ENCODE results near the gene ARID3B. TPM values are rescaled to one million over a fixed set of nuclear protein-coding genes. Genes with fewer than 3 reads are reported as not detected.

The ARID3B gene
- total RNA-seq, 1 donor from 2014 or later: 2.5 TPM

DNA sequence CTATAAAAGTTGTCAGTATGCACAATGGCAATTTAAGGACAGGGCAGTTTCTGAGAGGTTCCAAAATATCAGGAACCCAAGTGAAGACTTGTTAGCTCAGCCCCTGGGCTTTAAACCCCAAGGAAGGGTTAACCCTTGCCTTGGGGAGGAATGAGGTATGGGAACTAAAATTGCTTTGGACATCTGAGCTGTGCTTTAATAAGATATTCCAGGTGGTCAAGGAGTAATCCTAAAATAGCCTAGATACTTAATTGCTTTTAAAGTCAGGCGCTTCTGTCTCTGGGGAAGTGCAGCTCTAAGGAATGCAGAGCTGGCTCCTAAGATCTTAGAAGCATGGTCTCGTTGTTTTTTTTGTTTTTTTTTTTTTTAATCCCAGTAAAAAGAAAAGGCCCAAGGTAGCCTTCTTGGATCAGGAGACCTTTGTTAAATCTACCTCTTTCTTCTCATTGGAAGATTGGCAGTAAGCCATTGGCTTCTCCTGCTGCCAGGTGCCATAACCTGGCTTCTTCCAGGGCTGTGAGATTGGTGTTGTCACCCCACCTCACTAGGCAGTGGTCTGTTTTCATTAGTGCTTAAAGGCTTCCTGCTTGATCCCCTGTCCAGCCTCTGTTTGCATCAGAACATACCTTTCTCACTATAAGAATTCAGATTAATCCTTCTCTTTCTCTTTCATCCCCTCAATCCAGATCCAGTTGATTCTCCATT, 24.5 kb downstream of the ARID3B start:
- Mint-ChIP-seq H3K9me3 (ENCODE audit: low read depth) (no peaks in the 10 kb centered on the region), H3K27ac (ENCODE audit: unreplicated experiment) (no peak overlapping the region), H3K36me3 (ENCODE audit: low read depth) (peaks cover 3% of the 10 kb centered on the region), H3K4me1 (ENCODE audit: low read depth) (peaks cover 25% of the 10 kb centered on the region), H3K27me3 (ENCODE audit: low read depth) (no peaks in the 10 kb centered on the region), H3K4me3 (ENCODE audit: unreplicated experiment) (no peak overlapping the region)
- DNase-seq (ENCODE audit: low spot score): no peak
- TF ChIP-seq, protein P1, sequence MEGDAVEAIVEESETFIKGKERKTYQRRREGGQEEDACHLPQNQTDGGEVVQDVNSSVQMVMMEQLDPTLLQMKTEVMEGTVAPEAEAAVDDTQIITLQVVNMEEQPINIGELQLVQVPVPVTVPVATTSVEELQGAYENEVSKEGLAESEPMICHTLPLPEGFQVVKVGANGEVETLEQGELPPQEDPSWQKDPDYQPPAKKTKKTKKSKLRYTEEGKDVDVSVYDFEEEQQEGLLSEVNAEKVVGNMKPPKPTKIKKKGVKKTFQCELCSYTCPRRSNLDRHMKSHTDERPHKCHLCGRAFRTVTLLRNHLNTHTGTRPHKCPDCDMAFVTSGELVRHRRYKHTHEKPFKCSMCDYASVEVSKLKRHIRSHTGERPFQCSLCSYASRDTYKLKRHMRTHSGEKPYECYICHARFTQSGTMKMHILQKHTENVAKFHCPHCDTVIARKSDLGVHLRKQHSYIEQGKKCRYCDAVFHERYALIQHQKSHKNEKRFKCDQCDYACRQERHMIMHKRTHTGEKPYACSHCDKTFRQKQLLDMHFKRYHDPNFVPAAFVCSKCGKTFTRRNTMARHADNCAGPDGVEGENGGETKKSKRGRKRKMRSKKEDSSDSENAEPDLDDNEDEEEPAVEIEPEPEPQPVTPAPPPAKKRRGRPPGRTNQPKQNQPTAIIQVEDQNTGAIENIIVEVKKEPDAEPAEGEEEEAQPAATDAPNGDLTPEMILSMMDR (IDR thresholded peaks at IDR 0.05): no peak

DNA sequence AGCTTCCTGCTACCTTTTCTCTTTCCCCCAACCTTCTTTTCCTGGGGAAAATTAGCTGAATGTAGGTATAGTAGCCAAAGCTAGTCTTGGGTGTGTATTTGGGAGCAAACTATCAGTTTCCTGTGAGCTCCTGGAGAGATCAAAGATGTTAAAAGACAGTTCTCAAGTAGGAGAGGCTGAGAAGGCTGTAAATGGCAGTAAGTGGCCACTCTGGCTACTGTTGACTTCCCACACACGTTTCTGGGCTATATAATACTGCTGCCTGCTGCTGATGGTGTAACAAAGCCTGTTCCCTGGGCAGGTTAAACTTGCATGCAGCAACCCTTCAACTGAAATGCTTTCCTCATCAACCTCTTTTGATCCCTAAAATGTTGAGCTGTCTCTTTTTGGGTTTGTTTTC, 27.6 kb downstream of the ARID3B start:
- no peak for DNase-seq (ENCODE audit: low spot score)
- H3K27ac Mint-ChIP-seq (ENCODE audit: unreplicated experiment): no peak overlapping the region
- H3K9me3 Mint-ChIP-seq (ENCODE audit: low read depth): no peaks in the 10 kb centered on the region
- H3K4me1 Mint-ChIP-seq (ENCODE audit: low read depth): peaks cover 28% of the 10 kb centered on the region
- TF ChIP-seq, protein P1 (IDR thresholded peaks at IDR 0.05): no peak
- no peak overlapping the region for H3K4me3 Mint-ChIP-seq (ENCODE audit: unreplicated experiment)
- no peaks in the 10 kb centered on the region for H3K36me3 Mint-ChIP-seq (ENCODE audit: low read depth)
- no peaks in the 10 kb centered on the region for H3K27me3 Mint-ChIP-seq (ENCODE audit: low read depth)

DNA sequence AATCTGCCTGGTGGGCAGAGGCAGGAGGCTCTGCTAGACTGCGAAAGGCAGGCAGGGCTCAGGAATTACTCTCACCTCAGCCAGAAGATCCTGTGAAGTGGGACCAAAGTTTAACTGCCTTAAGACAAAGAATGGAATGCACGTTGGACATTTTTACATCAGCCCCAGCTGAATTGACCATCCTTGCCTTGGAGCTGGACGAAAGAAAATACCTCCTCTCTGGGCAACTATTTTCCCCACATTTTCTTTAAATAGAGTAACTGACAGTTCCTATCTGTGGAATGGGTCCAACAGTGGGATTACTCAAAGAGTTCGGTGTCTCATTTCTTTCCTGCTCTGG, 28.7 kb downstream of the ARID3B start:
- peaks cover 7% of the 10 kb centered on the region for H3K36me3 Mint-ChIP-seq (ENCODE audit: low read depth)
- H3K4me3 Mint-ChIP-seq (ENCODE audit: unreplicated experiment): no peak overlapping the region
- DNase-seq (ENCODE audit: low spot score): no peak
- no peaks in the 10 kb centered on the region for H3K27me3 Mint-ChIP-seq (ENCODE audit: low read depth)
- TF ChIP-seq, protein P1 (IDR thresholded peaks at IDR 0.05): no peak
- H3K27ac Mint-ChIP-seq (ENCODE audit: unreplicated experiment): no peak overlapping the region
- H3K4me1 Mint-ChIP-seq (ENCODE audit: low read depth): peaks cover 28% of the 10 kb centered on the region
- no peaks in the 10 kb centered on the region for H3K9me3 Mint-ChIP-seq (ENCODE audit: low read depth)

DNA sequence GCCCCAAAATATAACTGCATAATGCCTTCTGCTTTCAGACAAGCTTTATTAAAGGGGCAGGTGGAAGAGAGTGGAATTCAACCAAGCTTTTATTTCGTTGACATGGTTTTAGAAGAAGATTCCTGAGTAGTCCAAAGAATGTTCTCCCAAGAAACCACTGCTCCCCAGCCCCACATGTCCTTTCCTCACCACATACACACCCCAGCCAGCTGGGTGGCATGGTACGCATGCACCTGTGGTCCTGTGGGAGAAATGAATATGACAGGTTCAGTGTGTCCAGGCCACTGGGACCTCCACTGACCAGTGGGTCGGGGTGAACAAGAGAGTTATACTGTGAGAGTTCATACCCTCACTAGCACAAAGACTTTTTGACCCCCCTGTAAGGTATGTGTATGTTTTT, 30.2 kb downstream of the ARID3B start:
- no peak for DNase-seq (ENCODE audit: low spot score)
- no peak overlapping the region for H3K4me3 Mint-ChIP-seq (ENCODE audit: unreplicated experiment)
- TF ChIP-seq, protein P1 (IDR thresholded peaks at IDR 0.05): no peak
- no peak overlapping the region for H3K27ac Mint-ChIP-seq (ENCODE audit: unreplicated experiment)
- H3K27me3 Mint-ChIP-seq (ENCODE audit: low read depth): no peaks in the 10 kb centered on the region
- peaks cover 21% of the 10 kb centered on the region for H3K4me1 Mint-ChIP-seq (ENCODE audit: low read depth)
- H3K9me3 Mint-ChIP-seq (ENCODE audit: low read depth): no peaks in the 10 kb centered on the region
- peaks cover 7% of the 10 kb centered on the region for H3K36me3 Mint-ChIP-seq (ENCODE audit: low read depth)

DNA sequence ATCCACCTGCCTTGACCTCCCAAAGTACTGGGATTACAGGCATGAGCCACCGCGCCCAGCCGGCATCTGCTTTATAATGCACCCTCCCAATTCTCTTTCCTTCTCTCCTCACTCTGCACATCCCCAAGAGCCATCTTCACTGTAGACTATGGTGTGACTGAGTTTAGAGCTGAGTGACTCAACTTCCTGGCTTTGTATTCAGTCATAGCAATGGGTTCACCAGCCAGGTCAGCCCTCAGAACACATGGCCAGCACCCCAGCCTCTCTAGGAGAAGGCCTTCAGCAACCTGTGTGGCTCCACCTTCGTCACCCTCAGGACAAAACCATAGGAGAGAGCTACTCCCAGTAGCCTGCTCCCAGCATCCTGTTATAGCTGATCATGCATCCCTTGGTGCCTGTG, 33.0 kb downstream of the ARID3B start:
- Mint-ChIP-seq H3K4me1 (ENCODE audit: low read depth) (peaks cover 9% of the 10 kb centered on the region), H3K27ac (ENCODE audit: unreplicated experiment) (no peak overlapping the region), H3K9me3 (ENCODE audit: low read depth) (no peaks in the 10 kb centered on the region), H3K4me3 (ENCODE audit: unreplicated experiment) (no peak overlapping the region), H3K27me3 (ENCODE audit: low read depth) (no peaks in the 10 kb centered on the region), H3K36me3 (ENCODE audit: low read depth) (peaks cover 9% of the 10 kb centered on the region)
- no peak for DNase-seq (ENCODE audit: low spot score)
- TF ChIP-seq, protein P1 (IDR thresholded peaks at IDR 0.05): no peak

Measured in chondrocyte (in vitro differentiated cells).